ENCODE measurements around the gene C1QTNF9.

C1QTNF9 gene

DNA sequence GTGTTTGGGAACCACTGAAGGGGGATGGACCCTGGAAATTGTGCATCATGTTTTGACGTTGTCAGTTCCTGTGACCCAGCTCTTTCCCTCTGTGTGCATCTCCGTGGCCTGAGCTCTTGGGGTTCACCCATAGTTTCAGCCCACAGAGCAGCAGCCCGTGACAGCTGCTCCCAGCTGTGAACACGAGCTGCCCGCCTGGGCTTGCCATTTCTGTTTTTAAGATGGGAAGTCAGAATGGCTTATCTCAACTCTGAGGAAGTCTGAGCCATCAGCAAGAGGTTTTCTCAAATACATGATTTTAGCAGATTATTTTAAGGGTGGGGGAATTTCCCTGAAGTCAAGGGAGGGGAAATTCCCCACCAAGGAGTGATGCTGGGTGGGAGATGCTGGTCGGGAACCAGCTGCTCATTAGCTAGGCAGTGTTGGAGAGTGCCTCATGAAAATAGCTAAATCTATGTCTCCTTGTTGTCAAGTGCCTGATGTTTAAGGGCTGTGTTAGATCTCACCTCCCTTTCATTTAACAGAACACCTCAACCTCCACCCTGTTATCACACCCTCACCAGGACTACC is 34.8 kb upstream of the C1QTNF9 start:
- Histone ChIP-seq H3K4me3 (ENCODE audit: low read depth in 1 of 2, low read length in 2 of 2) (no peak overlapping the region), H3K79me2 (ENCODE audit: insufficient read depth, low read length) (no peaks in the 10 kb centered on the region), H3K36me3 (ENCODE audit: insufficient read depth, low read length) (no peaks in the 10 kb centered on the region), H2AFZ (ENCODE audit: low read depth, low read length) (no peak overlapping the region), H3K27me3 (ENCODE audit: insufficient read depth, low read length, poor library complexity) (no peaks in the 10 kb centered on the region), H4K20me1 (ENCODE audit: insufficient read depth, low read length) (no peaks in the 10 kb centered on the region), H3K27ac (ENCODE audit: low read length) (0 out of 2 replicates have a peak overlapping the region, but pooled peaks have one; percentile 37), H3K9me3 (ENCODE audit: insufficient read depth, low read length, severe bottlenecking) (no peaks in the 10 kb centered on the region), H3K4me2 (ENCODE audit: insufficient read depth, low read length) (no peak overlapping the region), H3K9ac (ENCODE audit: low read depth, low read length) (no peak overlapping the region), H3K4me1 (ENCODE audit: insufficient read depth, low read length) (peaks cover 48% of the 10 kb centered on the region)
- ATAC-seq (ENCODE audit: insufficient read depth, low read depth) (no peak), DNase-seq (peak; percentile 22)
- TF ChIP-seq, protein P1, sequence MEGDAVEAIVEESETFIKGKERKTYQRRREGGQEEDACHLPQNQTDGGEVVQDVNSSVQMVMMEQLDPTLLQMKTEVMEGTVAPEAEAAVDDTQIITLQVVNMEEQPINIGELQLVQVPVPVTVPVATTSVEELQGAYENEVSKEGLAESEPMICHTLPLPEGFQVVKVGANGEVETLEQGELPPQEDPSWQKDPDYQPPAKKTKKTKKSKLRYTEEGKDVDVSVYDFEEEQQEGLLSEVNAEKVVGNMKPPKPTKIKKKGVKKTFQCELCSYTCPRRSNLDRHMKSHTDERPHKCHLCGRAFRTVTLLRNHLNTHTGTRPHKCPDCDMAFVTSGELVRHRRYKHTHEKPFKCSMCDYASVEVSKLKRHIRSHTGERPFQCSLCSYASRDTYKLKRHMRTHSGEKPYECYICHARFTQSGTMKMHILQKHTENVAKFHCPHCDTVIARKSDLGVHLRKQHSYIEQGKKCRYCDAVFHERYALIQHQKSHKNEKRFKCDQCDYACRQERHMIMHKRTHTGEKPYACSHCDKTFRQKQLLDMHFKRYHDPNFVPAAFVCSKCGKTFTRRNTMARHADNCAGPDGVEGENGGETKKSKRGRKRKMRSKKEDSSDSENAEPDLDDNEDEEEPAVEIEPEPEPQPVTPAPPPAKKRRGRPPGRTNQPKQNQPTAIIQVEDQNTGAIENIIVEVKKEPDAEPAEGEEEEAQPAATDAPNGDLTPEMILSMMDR (IDR thresholded peaks at IDR 0.05; ENCODE audit: borderline replicate concordance, extremely low read depth, low read length, poor library complexity, severe bottlenecking): no peak
- TF ChIP-seq EZH2 (IDR thresholded peaks at IDR 0.05; ENCODE audit: borderline replicate concordance, low read depth, low read length, severe bottlenecking): no peak

DNA sequence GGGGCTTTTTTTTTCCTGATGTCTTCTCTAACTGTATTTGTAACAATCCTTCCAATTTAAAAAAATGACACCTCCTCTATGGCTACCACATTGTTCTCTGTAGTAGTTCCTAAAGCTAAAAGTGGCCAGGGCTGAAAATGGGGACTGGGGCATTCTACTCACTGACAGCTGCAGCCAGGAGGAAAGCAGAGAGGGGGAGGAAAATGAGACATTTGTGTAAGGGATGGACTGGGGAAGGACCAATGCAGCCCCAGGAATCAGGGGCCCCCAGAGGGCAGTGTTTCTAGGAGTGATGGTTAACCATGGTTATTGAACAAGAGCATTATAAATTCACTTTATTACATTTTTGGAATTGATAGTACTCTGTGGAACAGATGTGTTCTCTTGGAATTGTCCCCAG is 34.3 kb upstream of the C1QTNF9 start:
- H3K4me2 ChIP-seq (ENCODE audit: insufficient read depth, low read length): no peak overlapping the region
- no peak overlapping the region for H3K4me3 ChIP-seq (ENCODE audit: low read depth in 1 of 2, low read length in 2 of 2)
- no peak for ATAC-seq (ENCODE audit: insufficient read depth, low read depth)
- no peaks in the 10 kb centered on the region for H3K36me3 ChIP-seq (ENCODE audit: insufficient read depth, low read length)
- H3K9me3 ChIP-seq (ENCODE audit: insufficient read depth, low read length, severe bottlenecking): no peaks in the 10 kb centered on the region
- no peak overlapping the region for H3K27ac ChIP-seq (ENCODE audit: low read length)
- H3K27me3 ChIP-seq (ENCODE audit: insufficient read depth, low read length, poor library complexity): no peaks in the 10 kb centered on the region
- H2AFZ ChIP-seq (ENCODE audit: low read depth, low read length): no peak overlapping the region
- no peak for DNase-seq
- TF ChIP-seq, protein P1 (IDR thresholded peaks at IDR 0.05; ENCODE audit: borderline replicate concordance, extremely low read depth, low read length, poor library complexity, severe bottlenecking): no peak
- TF ChIP-seq EZH2 (IDR thresholded peaks at IDR 0.05; ENCODE audit: borderline replicate concordance, low read depth, low read length, severe bottlenecking): no peak
- no peak overlapping the region for H3K9ac ChIP-seq (ENCODE audit: low read depth, low read length)
- H3K4me1 ChIP-seq (ENCODE audit: insufficient read depth, low read length): peaks cover 45% of the 10 kb centered on the region
- no peaks in the 10 kb centered on the region for H4K20me1 ChIP-seq (ENCODE audit: insufficient read depth, low read length)
- no peaks in the 10 kb centered on the region for H3K79me2 ChIP-seq (ENCODE audit: insufficient read depth, low read length)

- Histone ChIP-seq H4K20me1 (ENCODE audit: insufficient read depth, low read length) (no peaks in the 10 kb centered on the region), H3K4me1 (ENCODE audit: insufficient read depth, low read length) (peaks cover 33% of the 10 kb centered on the region), H3K36me3 (ENCODE audit: insufficient read depth, low read length) (no peaks in the 10 kb centered on the region), H3K4me3 (ENCODE audit: low read depth in 1 of 2, low read length in 2 of 2) (no peak overlapping the region), H3K9me3 (ENCODE audit: insufficient read depth, low read length, severe bottlenecking) (no peaks in the 10 kb centered on the region), H3K27me3 (ENCODE audit: insufficient read depth, low read length, poor library complexity) (no peaks in the 10 kb centered on the region), H2AFZ (ENCODE audit: low read depth, low read length) (no peak overlapping the region), H3K79me2 (ENCODE audit: insufficient read depth, low read length) (no peaks in the 10 kb centered on the region), H3K27ac (ENCODE audit: low read length) (no peak overlapping the region), H3K4me2 (ENCODE audit: insufficient read depth, low read length) (no peak overlapping the region), H3K9ac (ENCODE audit: low read depth, low read length) (no peak overlapping the region)
- ATAC-seq (ENCODE audit: insufficient read depth, low read depth) (no peak; the same call in 2 of the 3 replicates), DNase-seq (no peak)
- TF ChIP-seq, protein P1 (IDR thresholded peaks at IDR 0.05; ENCODE audit: borderline replicate concordance, extremely low read depth, low read length, poor library complexity, severe bottlenecking): no peak
- TF ChIP-seq EZH2 (IDR thresholded peaks at IDR 0.05; ENCODE audit: borderline replicate concordance, low read depth, low read length, severe bottlenecking): no peak
These were observed 33.1 kb upstream of the C1QTNF9 start for GRCh38 chr13:24276306-24276705.
